Left lobe of liver (tissue), 2 donors: ENCODE measurements around the gene PRKACB. TPM values are rescaled to one million over a fixed set of nuclear protein-coding genes. Genes with fewer than 3 reads are reported as not detected.

Source experiments
- ATAC-seq: fragments of 200-7000 bp; cut with Tn5 transposase; one replicate; pipeline ENCODE4 v1.9.1; 2020; ENCODE audit warnings: mild to moderate bottlenecking, moderate library complexity
- DNase-seq: peaks from one replicate; pipeline ENCODE4 v3.0.0-alpha.2; 2020; ENCODE audit warnings: low spot score
- total RNA-seq: library from RNA; stranded (reverse); gene quantifications from one replicate; pipeline ENCODE4 v1.2.1, GENCODE V29; 2021
- donor health status: DM: no; HTN: no; CAD: no; lungs with moderate emphysema.
- donor health status: DM: no; HTN: yes; CAD: no.

The PRKACB gene
- total RNA-seq, 1 donor from 2014 or later: 16.6 TPM

DNA sequence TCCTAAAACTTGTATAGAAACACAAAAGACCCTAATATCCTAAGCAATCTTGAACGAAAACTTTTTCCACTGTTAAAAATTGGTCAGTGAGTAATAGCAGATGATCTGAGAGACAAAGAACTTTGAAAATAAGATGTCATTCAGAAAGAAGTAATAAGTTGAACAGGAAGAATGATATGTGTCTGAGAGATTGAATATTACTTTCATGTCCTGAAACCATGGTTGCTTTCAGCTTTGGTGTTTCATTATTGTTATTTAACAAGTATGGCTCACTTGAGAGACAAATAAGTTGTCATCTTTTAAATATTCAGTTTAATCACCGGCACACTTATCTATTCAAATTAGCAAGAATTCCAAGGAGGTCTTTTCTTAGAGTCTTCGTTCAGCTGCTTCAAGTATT is 11.4 kb downstream of the PRKACB start:
- ATAC-seq (no peak), DNase-seq (no peak)

DNA sequence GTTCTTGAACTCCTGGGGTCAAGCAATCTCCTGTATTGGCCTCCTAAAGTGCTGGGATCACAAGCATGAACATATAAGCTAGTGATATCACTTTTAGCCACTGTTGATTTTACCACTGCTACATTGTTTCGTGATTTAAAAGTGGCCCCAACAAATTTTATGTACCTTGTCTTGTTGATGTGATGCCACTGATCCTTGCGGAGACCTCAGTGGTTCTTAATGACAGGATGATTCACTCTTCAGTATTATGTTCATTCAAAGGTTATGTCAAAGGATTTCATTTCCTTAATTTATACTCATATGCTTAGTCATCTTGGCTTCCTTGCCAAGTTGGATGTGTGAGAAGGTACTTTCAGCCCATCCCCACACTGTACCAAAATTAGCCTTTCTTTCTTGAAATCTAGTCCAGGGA is 12.1 kb downstream of the PRKACB start:
- no peak for ATAC-seq
- no peak for DNase-seq

DNA sequence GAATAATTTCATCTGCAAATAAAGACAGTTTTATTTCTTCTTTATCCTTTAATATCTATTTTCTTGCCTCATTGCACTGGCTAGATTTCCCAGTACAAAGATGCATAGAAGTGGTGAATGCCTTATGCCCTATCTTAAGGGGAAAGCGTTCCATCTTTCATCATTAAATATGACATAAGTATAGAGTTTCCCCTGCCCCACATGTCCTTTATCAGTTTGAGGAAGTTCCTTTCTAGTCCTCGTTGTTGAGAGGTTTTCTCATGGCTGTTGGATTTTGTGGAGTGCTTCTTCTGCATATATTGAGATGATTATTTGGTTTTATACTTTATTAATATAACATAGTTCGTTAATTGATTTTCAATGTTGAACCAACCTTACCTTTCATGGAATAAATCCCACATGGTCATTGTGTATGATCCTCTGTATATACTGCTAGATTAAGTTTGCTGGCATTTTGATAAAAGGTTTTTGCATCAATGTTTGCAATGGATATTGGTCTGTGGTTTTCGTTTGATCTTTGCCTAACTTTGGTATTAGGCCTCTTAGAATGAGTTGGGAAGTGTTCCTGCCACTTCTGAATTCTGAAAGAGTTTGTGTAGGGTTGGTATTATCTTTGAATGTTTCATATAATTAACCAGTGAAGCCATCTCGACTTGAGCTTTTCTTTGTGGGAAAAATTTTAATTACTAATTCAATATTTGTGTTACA is 15.6 kb downstream of the PRKACB start:
- no peak for ATAC-seq
- no peak for DNase-seq

DNA sequence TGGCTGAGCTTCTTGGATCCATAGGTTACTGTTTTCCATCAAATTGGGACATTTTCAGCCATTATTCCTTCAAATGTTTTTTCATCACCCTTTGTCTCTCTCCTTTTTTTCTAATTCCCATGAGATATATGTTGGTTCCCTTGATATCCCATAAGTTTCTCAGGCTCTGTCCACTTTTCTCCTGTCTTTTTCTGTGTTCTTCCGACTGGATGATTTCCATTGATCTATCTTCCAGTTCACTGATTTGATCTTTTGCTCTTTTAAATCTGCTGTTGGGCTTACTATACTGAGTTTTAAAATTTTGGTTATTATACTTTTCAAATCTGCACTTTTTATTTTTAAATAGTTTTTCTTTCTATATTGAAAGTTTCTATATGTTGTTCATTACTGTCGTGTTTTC is 18.2 kb downstream of the PRKACB start:
- no peak for ATAC-seq

DNA sequence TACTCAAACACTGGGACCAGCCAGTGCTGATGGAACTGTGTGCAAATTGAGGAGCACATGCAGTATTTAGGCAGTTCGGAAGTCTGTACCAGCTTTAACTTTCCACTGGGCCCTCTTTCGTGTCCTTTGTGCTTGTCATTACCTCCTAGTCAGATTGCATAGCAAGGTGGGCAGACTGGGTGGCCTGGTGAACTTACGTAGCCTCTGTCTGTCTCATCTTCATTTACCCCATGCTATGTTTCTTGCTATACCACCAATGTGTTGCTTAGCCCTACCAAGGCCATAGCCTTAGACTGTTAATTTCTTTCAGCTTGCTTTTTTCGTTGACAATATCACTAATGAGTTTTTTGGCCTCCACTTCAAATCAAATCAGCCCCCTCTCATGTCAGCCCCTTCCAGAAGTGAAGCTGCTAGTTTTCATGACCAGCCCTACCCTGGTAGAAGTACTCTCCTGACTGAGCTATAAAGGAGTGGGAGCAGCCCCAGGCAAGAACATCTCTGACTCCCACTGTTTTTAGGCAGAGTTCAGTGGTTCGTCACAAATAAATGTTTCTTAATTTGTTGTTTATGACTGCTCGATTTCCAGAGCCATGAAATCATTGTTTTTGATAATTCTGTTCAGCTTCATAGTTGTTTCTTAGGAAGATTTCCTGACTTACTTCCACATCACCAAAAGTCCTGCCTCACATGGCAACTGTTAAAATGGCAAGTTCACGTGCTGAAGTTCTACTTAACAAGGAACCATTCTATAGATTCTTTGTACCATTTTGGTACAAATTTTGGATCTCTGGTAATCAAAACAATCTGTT is 19.3 kb downstream of the PRKACB start:
- DNase-seq: no peak

More for the DNA sequence above, 18.2 kb downstream of the PRKACB start:
- no peak for DNase-seq

DNA sequence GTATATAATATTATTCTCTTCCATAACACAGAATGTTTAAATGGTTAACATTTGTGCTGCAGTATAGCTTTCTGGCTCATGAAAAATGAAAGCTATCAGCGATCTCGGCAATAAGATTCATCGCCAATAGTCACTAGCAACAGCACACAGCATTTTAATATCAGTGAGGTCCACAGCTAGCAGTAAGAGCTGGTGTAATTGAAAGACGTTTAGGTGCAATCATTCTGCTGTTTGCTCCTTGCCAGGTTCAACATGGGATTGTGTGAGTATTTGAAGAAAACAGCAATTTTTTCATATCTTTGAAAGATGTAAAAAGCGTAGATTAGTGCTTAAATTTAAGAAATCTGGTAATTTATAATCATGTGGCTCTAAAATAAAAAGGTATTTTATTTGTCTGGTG is 20.1 kb downstream of the PRKACB start:
- ATAC-seq (no peak), DNase-seq (no peak)

More for the DNA sequence above, 19.3 kb downstream of the PRKACB start:
- no peak for ATAC-seq

DNA sequence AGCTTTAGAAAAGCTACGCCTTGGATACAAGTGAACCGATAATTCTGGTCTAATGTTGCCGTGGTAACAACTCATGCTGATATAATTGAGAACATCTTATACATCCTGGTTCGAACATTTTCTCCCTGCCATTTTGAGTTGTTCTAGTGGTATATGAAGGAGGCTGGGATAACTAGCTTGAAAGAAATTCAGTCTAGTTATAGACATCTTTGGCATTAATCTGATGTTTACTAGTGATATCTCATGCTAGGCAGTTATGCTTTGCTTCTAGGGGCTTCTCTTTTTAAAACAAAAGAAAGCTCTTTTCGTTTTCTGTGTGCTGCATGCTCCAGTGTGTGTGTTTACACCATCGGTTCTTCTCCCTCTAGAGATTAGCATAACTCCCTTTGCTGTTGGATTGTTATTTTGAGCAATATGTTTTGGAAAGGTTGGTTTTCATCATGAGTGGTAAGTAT is 20.5 kb downstream of the PRKACB start:
- DNase-seq: no peak
- no peak for ATAC-seq

DNA sequence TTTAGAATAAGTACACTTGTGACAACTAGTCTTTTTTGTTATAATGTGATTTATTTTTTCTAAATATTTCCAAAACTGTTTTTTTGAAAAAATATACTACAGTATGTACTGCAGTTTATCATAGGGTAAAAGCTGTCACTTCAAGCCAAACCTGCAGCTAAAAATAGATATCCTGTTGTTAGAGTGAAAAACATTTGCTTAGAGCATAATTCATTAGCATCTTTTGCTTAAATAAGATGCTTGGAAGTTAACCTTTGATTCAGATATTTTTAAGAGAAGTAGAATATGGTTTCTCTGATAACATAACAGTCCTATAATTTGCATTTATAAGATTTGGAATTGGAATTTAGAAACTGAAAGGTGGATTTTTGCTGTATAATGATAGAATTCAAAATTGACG is 21.5 kb downstream of the PRKACB start:
- DNase-seq (no peak), ATAC-seq (no peak)

DNA sequence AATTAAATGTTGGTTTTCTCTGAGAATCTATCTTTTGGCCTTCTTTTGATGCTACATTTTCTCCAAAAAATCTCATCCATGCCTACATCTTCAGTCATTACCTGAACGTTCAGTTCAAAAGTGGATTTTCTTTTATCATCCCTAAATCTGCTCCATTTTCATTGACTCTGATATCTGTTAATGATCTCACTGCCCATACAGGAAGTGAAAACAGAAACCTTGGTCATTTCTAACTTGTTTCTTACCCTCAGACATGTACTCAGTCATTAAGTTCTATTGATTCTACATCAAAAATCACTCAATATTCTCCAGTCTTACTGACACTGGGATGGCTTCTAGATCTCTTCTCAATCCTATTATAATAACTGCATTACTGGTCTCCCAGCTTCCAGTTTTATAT is 22.7 kb downstream of the PRKACB start:
- DNase-seq: no peak
- no peak for ATAC-seq

DNA sequence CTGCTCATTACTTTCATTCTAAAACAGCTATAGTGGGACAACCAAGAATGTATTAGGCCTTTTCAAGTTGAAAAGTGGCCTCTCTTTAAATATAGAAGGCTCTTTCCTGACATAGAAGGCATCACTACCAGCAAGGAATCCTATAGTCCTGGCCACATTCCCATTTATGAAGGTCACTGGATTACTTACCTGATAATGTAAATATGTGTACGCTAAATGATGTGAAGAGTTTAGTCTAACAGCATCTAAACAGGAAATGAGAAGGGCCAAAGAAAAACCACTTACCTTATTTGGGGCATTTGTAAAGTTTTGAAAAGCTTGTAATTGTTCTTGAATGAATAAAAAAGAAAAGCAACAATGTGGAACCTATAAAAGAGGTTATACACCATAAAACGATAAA is 24.7 kb downstream of the PRKACB start:
- DNase-seq: no peak
- ATAC-seq: no peak

DNA sequence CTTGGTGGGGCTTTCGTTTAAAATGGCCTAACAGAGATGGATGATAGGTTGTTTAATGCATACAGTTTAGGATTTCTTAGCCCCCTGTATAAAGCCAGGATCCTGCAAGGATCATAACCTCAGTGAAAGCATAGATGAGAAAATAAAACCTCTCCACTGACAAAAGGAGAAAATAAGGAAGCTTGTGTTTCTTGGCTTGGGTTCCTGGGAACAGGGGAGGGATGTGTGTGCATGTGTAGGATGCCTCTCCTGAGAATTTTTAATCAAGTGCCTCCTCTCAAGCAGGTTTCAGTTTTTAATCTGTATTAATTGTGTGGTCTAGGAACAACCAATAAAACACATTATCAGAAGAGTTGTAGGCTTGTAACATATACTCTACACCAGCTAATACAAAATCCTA is 26.1 kb downstream of the PRKACB start:
- DNase-seq (no peak), ATAC-seq (no peak)

DNA sequence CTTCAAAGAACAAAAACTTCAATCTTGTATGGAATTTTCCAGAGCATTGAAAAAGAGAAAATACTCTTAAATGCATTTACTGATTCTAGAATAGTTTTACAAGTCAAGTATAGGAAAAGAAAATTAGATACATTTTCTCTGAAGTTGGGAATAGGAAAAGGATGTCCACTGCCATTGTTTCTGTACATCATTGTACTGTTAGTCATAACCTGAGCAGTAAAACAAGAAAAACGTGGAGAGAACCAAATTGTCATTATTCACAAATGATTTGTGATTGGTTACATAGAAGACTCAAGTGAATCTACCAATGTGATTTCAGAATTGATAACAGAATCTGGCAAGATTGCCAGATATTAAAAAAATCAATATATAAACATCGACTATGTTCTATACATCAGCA is 27.4 kb downstream of the PRKACB start:
- ATAC-seq (no peak), DNase-seq (no peak)

DNA sequence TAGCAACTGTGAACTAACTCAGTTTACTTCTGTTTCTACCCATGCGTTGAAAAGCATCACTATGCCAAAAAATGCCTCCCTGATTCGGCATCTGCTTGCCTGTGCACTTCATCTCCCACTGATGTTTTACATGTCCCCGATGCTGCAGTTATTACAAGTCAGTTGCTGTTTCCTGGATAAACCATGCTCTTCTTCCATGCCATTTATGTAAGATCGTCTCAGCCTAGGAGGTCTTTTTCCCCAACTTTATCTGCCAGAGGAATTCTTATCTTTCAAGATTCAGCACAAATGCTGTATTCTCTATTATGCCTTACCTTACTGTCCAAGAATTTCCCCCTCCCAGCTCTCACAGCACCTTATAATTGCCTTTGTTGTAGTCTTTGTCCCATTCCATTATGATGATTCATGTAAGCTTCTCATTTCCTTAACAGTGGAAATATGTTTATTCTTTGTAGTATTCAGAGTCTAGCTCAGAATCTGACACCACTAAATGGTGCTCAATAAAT is 30.0 kb downstream of the PRKACB start:
- no peak for ATAC-seq
- no peak for DNase-seq

DNA sequence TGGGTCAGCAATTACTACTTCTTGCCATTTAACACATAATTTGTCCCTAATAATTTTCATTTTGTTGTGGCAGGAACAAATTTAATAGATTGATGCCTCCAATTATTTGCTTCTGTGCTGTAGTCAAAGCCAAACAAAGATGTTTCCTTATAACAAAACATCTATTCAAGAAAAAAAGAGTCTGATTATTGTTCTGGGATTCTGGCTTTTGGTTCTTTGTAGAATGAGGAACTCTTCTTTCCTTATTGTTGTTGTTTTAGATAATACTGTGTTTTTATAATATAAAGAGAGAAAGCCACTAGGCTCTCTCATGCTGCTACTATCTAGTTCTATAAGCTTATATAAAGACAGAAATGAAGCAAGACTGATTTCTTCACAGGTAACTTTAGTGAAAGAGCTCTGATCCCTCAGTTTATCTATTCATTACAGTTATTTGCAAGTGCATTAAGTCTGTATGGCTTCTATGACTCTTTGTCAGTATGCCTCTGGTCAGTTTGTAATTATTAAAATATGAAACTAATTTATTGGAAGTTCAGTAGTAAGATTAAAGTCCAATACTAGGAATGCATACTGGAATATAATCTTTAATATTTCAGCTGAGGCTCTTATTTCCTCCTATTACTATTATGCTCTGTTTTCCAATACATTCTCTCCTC is 37.4 kb downstream of the PRKACB start:
- DNase-seq: no peak
- no peak for ATAC-seq

DNA sequence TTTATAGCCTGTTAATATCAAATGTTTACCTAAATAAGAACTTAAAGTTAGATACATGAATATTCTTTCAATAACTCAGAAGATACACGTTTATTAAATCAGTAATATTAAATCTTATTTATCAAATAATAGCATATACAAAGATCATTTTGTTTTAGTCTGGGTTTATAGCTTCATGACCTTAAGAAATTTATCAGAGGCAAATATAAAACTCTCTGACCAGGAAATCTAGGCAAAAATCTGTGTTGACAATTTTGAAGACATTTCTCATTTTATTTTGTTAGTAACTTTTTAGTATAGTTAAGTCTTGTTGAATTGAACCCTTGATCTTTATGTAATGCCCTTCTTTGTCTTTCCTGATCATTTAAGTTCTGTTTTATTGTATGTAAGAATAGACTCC is 46.4 kb downstream of the PRKACB start:
- no peak for ATAC-seq

DNA sequence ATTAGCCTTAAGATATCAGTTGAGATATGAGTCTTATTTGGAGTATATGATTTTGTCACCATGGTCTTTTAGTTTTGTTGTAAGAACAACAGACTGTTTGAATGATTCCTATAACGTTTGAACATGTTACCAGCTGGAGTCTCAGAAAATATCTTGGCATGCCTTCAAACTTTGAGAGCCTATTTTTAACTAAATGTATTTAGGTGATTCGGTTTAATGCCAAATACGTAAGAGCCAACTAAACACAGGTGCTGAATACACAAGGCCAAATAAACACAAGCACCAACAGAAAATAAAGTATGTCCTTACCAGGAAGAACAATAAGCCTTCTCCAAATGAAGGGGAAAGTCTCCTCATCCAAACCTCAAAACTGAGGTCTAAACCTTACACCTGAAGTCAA is 48.6 kb downstream of the PRKACB start:
- no peak for ATAC-seq

More for the DNA sequence above, 46.4 kb downstream of the PRKACB start:
- no peak for DNase-seq

DNA sequence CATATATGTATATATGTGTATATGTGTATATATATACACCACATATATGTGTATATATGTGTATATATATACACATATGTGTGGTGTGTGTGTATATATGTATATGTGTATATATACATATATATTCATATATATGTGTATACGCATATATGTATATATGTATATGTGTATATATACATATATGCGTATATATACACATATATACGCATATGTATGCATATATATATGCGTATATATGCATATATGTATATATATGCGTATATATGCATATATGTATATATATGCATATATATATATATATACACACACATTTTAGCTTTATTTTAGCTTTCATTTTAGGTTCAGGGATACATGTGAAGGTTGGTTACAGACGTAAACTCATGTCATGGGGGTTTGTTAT is 54.8 kb downstream of the PRKACB start:
- ATAC-seq (no peak), DNase-seq (no peak)

More for the DNA sequence above, 48.6 kb downstream of the PRKACB start:
- DNase-seq: no peak

DNA sequence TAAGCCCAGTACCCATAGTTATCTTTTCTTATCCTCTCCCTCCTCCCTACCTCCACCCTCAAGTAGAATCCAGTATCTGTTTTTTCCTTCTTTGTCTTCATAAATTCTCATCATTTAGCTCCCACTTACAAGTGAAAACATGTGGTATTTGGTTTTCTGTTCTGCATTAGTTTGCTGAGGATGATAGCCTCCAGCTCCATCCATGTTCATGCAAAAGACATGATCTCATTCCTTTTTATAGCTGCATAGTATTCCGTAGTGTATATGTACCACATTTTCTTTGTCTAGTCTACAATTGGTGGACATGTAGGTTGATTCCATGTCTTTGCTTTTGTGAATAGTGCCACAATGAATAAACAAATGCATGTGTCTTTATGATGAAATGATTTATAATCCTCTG is 55.2 kb downstream of the PRKACB start:
- no peak for DNase-seq
- ATAC-seq: no peak

DNA sequence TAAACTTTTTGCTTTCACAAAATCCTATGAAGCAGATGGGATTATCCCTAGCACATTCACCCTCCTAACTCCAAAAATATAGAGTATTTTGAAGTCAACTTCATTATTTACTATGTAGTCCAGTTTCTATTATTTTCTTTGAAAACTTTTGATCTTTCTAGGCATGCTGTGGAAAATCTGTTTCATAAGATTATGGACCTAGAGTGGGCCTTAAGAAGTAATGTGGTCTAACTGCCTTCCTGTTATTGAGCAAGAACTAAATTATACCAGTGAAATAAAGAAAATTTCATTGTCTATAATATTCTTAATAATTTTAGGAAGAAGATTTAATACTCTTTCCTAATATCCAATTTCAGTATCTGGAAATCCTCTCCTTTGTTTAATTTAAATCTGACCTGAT is 58.1 kb downstream of the PRKACB start:
- DNase-seq: no peak
- ATAC-seq: no peak

DNA sequence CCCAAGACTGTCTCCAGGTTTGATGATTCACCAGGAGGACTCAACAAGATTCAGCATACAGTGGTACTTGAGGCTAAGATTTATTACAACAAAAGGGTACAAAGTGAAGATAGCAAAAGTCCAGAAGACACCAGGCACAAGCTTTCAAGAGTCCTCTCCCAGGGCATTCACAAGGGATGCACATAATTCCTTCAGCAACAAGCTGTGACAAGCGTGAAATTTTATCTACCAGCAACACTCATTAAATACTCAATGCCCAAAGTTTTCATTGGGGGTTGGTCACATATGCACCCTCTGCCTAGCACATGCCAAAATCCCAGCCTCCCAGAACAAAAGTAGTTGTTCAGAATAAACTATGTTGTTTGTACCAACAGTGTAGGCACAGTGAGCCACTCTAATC is 62.3 kb downstream of the PRKACB start:
- ATAC-seq: no peak
- DNase-seq: no peak

DNA sequence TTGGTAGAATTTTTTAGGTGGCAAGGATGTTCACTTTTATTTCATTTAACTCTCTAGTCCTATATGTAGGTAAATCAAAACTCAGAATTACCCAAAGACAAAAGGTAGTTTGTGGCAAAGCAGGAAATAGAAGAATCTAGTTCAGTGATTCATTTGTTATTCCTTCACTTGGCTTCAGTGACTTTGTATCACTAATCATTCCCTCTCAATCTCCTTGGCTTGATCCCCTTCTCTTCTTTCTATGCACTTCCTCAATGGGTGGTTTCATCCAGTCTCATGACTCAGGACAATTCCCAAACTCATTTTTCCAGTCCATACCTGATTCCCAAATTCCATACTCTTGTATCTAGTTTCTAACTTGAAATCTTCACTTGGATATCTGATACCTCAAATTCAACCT is 64.9 kb downstream of the PRKACB start:
- ATAC-seq (no peak), DNase-seq (no peak)
